ENCODE measurements around the gene CAMKMT. TPM values are rescaled to one million over a fixed set of nuclear protein-coding genes. Genes with fewer than 3 reads are reported as not detected.

CAMKMT gene
- total and polyA plus RNA-seq, 9 of the 15 experiments (the other 6 are each of a cell fraction or from before 2014, with no cell fraction given): 1.6 to 15.3 (median 7.4) TPM

- 0 out of 2 replicates have a peak, but pooled peaks have one; percentile 13 for TF ChIP-seq KAT7 (CRISPR knock-in tag; IDR thresholded peaks at IDR 0.05; ENCODE audit: borderline replicate concordance)
- TF ChIP-seq, protein P1, sequence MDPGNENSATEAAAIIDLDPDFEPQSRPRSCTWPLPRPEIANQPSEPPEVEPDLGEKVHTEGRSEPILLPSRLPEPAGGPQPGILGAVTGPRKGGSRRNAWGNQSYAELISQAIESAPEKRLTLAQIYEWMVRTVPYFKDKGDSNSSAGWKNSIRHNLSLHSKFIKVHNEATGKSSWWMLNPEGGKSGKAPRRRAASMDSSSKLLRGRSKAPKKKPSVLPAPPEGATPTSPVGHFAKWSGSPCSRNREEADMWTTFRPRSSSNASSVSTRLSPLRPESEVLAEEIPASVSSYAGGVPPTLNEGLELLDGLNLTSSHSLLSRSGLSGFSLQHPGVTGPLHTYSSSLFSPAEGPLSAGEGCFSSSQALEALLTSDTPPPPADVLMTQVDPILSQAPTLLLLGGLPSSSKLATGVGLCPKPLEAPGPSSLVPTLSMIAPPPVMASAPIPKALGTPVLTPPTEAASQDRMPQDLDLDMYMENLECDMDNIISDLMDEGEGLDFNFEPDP (CRISPR knock-in tag; IDR thresholded peaks at IDR 0.05): 0 out of 2 replicates have a peak, but pooled peaks have one; percentile 22
- 0 out of 2 replicates have a peak, but pooled peaks have one; percentile 31 for TF ChIP-seq GTF2F1 (IDR thresholded peaks at IDR 0.05; ENCODE audit: low read depth, low read length)
- 0 out of 2 replicates have a peak, but pooled peaks have one; percentile 30 for TF ChIP-seq TCF7 (IDR thresholded peaks at IDR 0.05; ENCODE audit: borderline replicate concordance)
- TF ChIP-seq RBM39 (optimal IDR thresholded peaks at IDR 0.05; ENCODE audit: low read depth, low read length): no peak
- TF ChIP-seq SIN3B (IDR thresholded peaks at IDR 0.05; ENCODE audit: low read depth): peak; percentile 14; the same call in 1 of the 2 replicates
- TF ChIP-seq GTF2E2 (tag; IDR thresholded peaks at IDR 0.05): no peak; the same call in 1 of the 2 replicates
- TF ChIP-seq MYC (IDR thresholded peaks at IDR 0.05; ENCODE audit: low read depth, low read length): peak; percentile 99
- TF ChIP-seq MYC (CRISPR knock-in tag; IDR thresholded peaks at IDR 0.05; ENCODE audit: borderline replicate concordance, low read depth): peak; percentile 86; the same call in 1 of the 2 replicates
- no peak for TF ChIP-seq POU5F1 (IDR thresholded peaks at IDR 0.05; ENCODE audit: borderline replicate concordance, low read depth, low read length, partially characterized antibody)
- peak; percentile 82 for TF ChIP-seq RB1 (IDR thresholded peaks at IDR 0.05; ENCODE audit: low read depth)
- peak; percentile 100 for TF ChIP-seq NFIC (IDR thresholded peaks at IDR 0.05)
- TF ChIP-seq LARP7 (IDR thresholded peaks at IDR 0.05): no peak
- no peak for TF ChIP-seq HNRNPUL1 (IDR thresholded peaks at IDR 0.05; ENCODE audit: low read length)
- peak; percentile 92 for TF ChIP-seq MXI1 (IDR thresholded peaks at IDR 0.05; ENCODE audit: low read depth, low read length)
- TF ChIP-seq TEAD1 (CRISPR knock-in tag; IDR thresholded peaks at IDR 0.05): peak in 1 of 2 experiments; percentile 66; a peak in 1 of 4 replicates
- TF ChIP-seq MITF (IDR thresholded peaks at IDR 0.05): peak; percentile 77
- TF ChIP-seq MAX (CRISPR knock-in tag; IDR thresholded peaks at IDR 0.05): peak; percentile 97
- TF ChIP-seq, protein P2, sequence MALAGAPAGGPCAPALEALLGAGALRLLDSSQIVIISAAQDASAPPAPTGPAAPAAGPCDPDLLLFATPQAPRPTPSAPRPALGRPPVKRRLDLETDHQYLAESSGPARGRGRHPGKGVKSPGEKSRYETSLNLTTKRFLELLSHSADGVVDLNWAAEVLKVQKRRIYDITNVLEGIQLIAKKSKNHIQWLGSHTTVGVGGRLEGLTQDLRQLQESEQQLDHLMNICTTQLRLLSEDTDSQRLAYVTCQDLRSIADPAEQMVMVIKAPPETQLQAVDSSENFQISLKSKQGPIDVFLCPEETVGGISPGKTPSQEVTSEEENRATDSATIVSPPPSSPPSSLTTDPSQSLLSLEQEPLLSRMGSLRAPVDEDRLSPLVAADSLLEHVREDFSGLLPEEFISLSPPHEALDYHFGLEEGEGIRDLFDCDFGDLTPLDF (CRISPR knock-in tag; IDR thresholded peaks at IDR 0.05): 0 out of 2 replicates have a peak, but pooled peaks have one; percentile 19
- TF ChIP-seq ZNF174 (CRISPR knock-in tag; IDR thresholded peaks at IDR 0.05): no peak
- peak; percentile 79 for TF ChIP-seq ZEB2 (IDR thresholded peaks at IDR 0.05)
- no peak for TF ChIP-seq EZH2 (IDR thresholded peaks at IDR 0.05; ENCODE audit: borderline replicate concordance, low read depth, low read length)
- TF ChIP-seq ZNF384 (IDR thresholded peaks at IDR 0.05; ENCODE audit: low read depth, low read length): no peak
- no peak for TF ChIP-seq DNMT1 (IDR thresholded peaks at IDR 0.05)
- 0 out of 2 replicates have a peak, but pooled peaks have one; percentile 80 for TF ChIP-seq BACH1 (tag; IDR thresholded peaks at IDR 0.05)
- peak; percentile 99 for TF ChIP-seq CXXC5 (CRISPR knock-in tag; IDR thresholded peaks at IDR 0.05)
Observed at GRCh38 chr2:44361330-44362206, at the start of gene CAMKMT, which contains the start of gene PREPL (continued).
